Measurements from ENCODE around the gene FAM25G. TPM values are rescaled to one million over a fixed set of nuclear protein-coding genes. Genes with fewer than 3 reads are reported as not detected.

The FAM25G gene
- total and polyA plus RNA-seq, 2 of the 8 experiments (the other 6 are each of a cell fraction or from before 2014, with no cell fraction given), result not detected

DNA sequence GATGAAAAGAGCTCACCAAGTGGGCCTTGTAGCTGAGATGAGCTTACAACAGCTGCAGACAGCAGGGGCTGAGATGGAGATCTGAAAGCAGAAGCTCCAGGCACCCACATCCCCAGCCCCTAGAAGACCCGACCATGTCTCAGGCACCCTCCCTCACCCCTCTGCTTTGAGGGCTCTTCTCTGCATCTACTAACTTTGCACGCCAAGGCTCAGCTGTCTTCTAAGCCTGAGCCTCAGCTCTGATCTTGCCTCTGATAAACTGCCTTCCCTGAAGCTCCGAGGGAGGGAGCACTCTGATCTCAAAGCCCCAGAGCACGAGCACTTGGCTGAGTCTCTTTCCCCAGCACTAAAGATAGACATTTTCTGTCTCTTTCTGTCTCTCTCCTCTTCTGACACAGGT is 49.6 kb downstream of the FAM25G start:
- H2BK20ac ChIP-seq (ENCODE audit: low read length), result no peak overlapping the region
- H2BK12ac ChIP-seq (ENCODE audit: low read depth, low read length), result no peak overlapping the region
- H3K56ac ChIP-seq (replicated peaks; ENCODE audit: insufficient read length, low read depth, low read length), result no peak overlapping the region
- FAIRE-seq (no peak), DNase-seq (ENCODE audit: low read depth in 1 of 2, low spot score in 2 of 2) (no peak)
- H2AK5ac ChIP-seq (ENCODE audit: low read depth, low read length), result no peak overlapping the region
- H3K27me3 ChIP-seq (replicated peaks in 1 of 4; ENCODE audit: control insufficient read depth in 3 of 4, extremely low read depth in 1 of 4, insufficient read depth in 3 of 4, low read length in 3 of 4), result no peaks in the 10 kb centered on the region
- H3K79me2 ChIP-seq (ENCODE audit: control insufficient read depth in 1 of 2, insufficient read depth in 2 of 2, low read length in 2 of 2), result no peaks in the 10 kb centered on the region
- no peak overlapping the region for H3K4ac ChIP-seq (replicated peaks; ENCODE audit: insufficient read length, low read depth, low read length)
- no peak overlapping the region for H3K9ac ChIP-seq (replicated peaks in 1 of 4; ENCODE audit: extremely low read depth in 1 of 4, low read depth in 3 of 4, low read length in 3 of 4)
- H4K91ac ChIP-seq (replicated peaks; ENCODE audit: insufficient read length, low read length), result no peak overlapping the region
- H3K4me2 ChIP-seq (ENCODE audit: insufficient read depth in 1 of 2, low read depth in 2 of 2, low read length in 2 of 2), result no peak overlapping the region
- no peak overlapping the region for H3K4me3 ChIP-seq (ENCODE audit: extremely low read depth in 1 of 4, insufficient read depth in 2 of 4, low read depth in 3 of 4, low read length in 4 of 4)
- WGBS, 2 experiments (ENCODE audit: extremely low coverage in 1 of 2, insufficient coverage in 1 of 2, insufficient read length in 1 of 2, insufficient replicate concordance in 2 of 2, low coverage in 1 of 2, low lambda C conversion rate in 2 of 2, missing lambda C conversion rate in 1 of 2), result 87% methylated on average over 4 of the region's 4 CpGs; no CpG with 5 or more reads in 1 of the 2 experiments
- no peaks in the 10 kb centered on the region for H3K36me3 ChIP-seq (ENCODE audit: control insufficient read depth in 2 of 4, insufficient read depth in 4 of 4, low read length in 3 of 4)
- H4K20me1 ChIP-seq (replicated peaks in 1 of 2; ENCODE audit: control insufficient read depth in 1 of 2, insufficient read depth in 2 of 2, low read length in 2 of 2), result no peaks in the 10 kb centered on the region
- H3K14ac ChIP-seq (ENCODE audit: insufficient read length), result no peak overlapping the region
- H4K5ac ChIP-seq (ENCODE audit: insufficient read length, low read depth, low read length), result no peak overlapping the region
- H3K23ac ChIP-seq (ENCODE audit: insufficient read length), result no peak overlapping the region
- TF ChIP-seq JUND (IDR thresholded peaks at IDR 0.05; ENCODE audit: low read length) (no peak), TAF7 (optimal IDR thresholded peaks at IDR 0.05; ENCODE audit: borderline replicate concordance, low read depth, low read length) (no peak), RFX5 (IDR thresholded peaks at IDR 0.05; ENCODE audit: borderline replicate concordance, low read depth, low read length) (no peak), CHD2 (IDR thresholded peaks at IDR 0.05; ENCODE audit: low read length) (no peak), TEAD4 (IDR thresholded peaks at IDR 0.05; ENCODE audit: low read depth, low read length) (no peak), HDAC6 (IDR thresholded peaks at IDR 0.05; ENCODE audit: low read depth, low read length) (no peak), PHF8 (conservative IDR thresholded peaks at IDR 0.05; ENCODE audit: low read depth, low read length) (no peak), BCL11A (IDR thresholded peaks at IDR 0.05; ENCODE audit: low read depth in 2 of 2, low read length in 2 of 2) (no peak), FOSL1 (IDR thresholded peaks at IDR 0.05; ENCODE audit: insufficient read depth, low read depth, low read length) (no peak)
- TF ChIP-seq, protein P1, sequence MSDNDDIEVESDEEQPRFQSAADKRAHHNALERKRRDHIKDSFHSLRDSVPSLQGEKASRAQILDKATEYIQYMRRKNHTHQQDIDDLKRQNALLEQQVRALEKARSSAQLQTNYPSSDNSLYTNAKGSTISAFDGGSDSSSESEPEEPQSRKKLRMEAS (IDR thresholded peaks at IDR 0.05), result no peak
- TF ChIP-seq, protein P2, sequence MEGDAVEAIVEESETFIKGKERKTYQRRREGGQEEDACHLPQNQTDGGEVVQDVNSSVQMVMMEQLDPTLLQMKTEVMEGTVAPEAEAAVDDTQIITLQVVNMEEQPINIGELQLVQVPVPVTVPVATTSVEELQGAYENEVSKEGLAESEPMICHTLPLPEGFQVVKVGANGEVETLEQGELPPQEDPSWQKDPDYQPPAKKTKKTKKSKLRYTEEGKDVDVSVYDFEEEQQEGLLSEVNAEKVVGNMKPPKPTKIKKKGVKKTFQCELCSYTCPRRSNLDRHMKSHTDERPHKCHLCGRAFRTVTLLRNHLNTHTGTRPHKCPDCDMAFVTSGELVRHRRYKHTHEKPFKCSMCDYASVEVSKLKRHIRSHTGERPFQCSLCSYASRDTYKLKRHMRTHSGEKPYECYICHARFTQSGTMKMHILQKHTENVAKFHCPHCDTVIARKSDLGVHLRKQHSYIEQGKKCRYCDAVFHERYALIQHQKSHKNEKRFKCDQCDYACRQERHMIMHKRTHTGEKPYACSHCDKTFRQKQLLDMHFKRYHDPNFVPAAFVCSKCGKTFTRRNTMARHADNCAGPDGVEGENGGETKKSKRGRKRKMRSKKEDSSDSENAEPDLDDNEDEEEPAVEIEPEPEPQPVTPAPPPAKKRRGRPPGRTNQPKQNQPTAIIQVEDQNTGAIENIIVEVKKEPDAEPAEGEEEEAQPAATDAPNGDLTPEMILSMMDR (IDR thresholded peaks at IDR 0.05; ENCODE audit: control extremely low read depth in 1 of 3, insufficient read depth in 1 of 3, low read depth in 1 of 3, low read length in 3 of 3), result no peak
- POLR2A ChIA-PET (ENCODE audit: partially characterized antibody), result interaction anchor here (0.5 kb wide), 1 partner anchor 49 kb away, joined by 3 read pairs; no protein-coding TSS in a partner anchor
- H3K79me1 ChIP-seq (ENCODE audit: low read depth, low read length), result no peaks in the 10 kb centered on the region
- no peak overlapping the region for H2AFZ ChIP-seq (ENCODE audit: low read length)
- H3K4me1 ChIP-seq (replicated peaks in 1 of 4; ENCODE audit: control insufficient read depth in 3 of 4, insufficient read depth in 4 of 4, low read length in 3 of 4), result no peaks in the 10 kb centered on the region
- no peak overlapping the region for H2BK15ac ChIP-seq (ENCODE audit: low read length)
- no peak overlapping the region for H3K27ac ChIP-seq (ENCODE audit: low read depth, low read length)
- no peaks in the 10 kb centered on the region for H3K23me2 ChIP-seq (ENCODE audit: low read depth, low read length)
- H3K9me3 ChIP-seq (ENCODE audit: insufficient read depth in 2 of 2, low read depth in 1 of 2, low read length in 1 of 2), result no peaks in the 10 kb centered on the region
- no peak overlapping the region for H2BK120ac ChIP-seq (replicated peaks; ENCODE audit: low read depth, low read length)
- H3K18ac ChIP-seq (ENCODE audit: extremely low read depth, low read length), result no peak overlapping the region
- H2BK5ac ChIP-seq (ENCODE audit: low read depth, low read length), result no peak overlapping the region
- CTCF ChIA-PET (ENCODE audit: partially characterized antibody), result interaction anchor here (0.8 to 1.5 kb wide), 4 partner anchors 8 to 101 kb away, joined by 3 to 12 read pairs (median 4); no protein-coding TSS in a partner anchor
- H4K8ac ChIP-seq (ENCODE audit: extremely low read depth, insufficient read depth, low read length), result no peak overlapping the region
